ENCODE results near the gene GIMAP8. TPM values are rescaled to one million over a fixed set of nuclear protein-coding genes. Genes with fewer than 3 reads are reported as not detected.
"Not testable (repeated sequence)": the region's sequence is repeated elsewhere in the genome, so short reads cannot be mapped to it uniquely, and the experiment has no call there.

The GIMAP8 gene
- total RNA-seq, 1 donor from 2014 or later = 28.3 TPM

DNA sequence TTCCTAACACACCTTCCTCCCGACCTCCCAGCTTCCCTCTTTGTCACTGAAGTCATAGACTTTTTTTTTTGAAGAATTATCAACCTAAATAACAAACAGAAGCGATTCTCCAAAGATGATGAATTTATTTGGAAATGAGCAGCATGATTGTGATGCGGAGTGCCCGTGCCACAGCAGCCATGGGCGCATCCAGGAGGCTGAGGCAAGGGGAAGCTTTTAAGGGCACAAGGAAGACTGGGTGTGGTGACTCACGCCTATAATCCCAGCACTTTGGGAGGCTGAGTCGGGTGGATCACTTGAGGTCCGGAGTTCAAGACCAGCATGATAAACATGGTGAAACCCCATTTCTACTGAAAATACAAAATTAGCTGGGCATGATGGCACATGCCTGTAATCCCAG is 16.2 kb upstream of the GIMAP8 start:
- intact Hi-C loops (cut with micrococcal nuclease) = no loop called here

DNA sequence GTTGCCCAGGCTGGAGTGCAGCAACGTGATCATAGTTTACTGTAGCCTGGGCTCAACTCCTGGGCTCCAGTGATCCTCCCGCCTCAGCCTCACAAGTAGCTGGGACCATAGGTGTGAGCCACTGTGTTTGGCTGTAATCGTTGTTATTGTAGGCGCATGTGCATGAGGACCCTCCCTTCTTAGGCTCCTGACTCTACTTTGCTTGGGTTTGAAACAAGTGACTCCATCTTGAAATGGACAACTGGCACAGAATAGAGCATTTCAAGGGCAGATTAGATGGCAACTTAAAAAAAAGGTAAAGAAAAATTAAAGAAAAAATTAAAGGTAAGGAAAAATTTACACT is 15.4 kb upstream of the GIMAP8 start:
- intact Hi-C loops (cut with micrococcal nuclease) = no loop called here

GRCh38 chr7:150435390-150436073 is 14.9 kb upstream of the GIMAP8 start:
- intact Hi-C loops (cut with micrococcal nuclease) = no loop called here

DNA sequence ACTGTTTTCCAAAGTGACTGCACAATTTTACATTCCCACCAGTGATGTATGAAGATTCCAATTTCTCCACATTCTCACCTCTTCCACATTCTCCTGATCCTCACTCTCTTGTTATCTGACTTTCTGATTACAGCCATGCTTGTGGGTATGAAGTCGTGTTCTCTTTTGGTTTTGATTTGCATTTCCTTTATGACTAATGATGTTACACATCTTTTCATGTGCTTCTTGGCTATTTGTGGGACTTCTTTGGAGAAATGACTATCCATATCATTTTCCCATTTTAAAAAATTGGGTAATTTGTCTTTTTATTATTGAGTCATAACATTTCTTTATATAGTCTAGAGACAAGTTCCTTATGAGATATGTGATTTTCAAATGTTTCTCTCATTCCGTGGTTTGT is 10.5 kb upstream of the GIMAP8 start:
- intact Hi-C loops (cut with micrococcal nuclease) = no loop called here

DNA sequence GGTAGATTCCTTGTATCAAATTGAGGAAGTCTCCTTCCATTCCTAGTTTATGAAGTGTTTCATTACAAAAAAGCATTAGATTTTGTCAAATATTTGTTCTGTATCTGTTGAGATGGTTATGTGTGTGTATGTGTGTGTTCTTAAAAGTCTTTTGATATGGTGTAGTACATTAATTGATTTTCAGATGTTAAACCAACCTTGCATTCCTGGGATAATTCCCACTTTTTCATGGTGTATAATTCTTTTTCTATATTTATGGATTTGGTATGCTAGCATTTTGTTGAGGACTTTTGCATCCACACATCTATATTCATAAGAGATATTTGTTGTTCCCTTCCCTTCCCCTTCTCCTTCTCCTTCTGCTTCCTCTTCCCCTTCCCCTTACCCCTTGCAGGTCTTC is 8.9 kb upstream of the GIMAP8 start:
- intact Hi-C loops (cut with micrococcal nuclease) = no loop called here

- intact Hi-C loops (cut with micrococcal nuclease) = no loop called here
These were observed 7.6 kb upstream of the GIMAP8 start for GRCh38 chr7:150442811-150443210.

DNA sequence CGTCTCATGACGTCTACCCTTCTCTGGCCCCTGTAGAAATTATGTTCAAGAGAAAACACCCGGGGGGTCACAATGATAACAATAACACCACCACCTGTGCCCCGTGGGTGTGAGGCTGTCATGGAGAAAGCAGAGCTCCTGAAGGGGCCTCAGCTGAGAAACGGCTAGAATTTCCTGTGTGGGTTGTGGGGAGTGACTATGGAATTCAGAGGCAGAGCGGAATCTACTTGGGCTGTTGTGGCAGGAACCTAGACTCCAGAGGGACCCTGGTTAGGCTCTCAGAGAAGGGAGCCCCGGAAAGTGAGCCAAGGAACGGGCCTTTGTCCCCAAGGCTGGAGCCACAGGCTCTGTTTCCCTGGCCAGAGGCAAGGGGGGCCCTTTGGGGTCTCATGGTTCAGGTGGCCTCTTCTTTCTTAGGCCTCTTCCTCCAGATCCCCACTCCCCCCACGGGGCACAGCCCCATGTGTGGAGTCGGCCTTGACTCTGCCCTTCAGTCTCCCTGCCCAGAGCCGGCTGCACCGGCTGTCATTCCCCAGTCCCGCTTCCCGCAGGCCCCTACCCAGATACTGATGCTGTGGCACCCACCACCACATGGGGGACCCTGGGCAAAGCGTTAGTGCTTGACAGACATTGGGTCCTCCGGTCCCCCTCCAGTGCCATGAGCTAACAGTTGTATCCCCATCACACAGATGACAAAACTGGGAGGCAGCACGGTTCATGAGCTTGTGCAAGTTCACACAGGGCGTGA is 6.5 kb upstream of the GIMAP8 start:
- intact Hi-C loops (cut with micrococcal nuclease) = no loop called here

- intact Hi-C loops (cut with micrococcal nuclease) = loop anchor here (5.0 kb wide), 2 partner anchors 167 to 292 kb away; partner anchors contain the start of gene GIMAP5
These were observed 5.6 kb upstream of the GIMAP8 start for GRCh38 chr7:150444674-150445365.

- intact Hi-C loops (cut with micrococcal nuclease) = loop anchor here (5.0 kb wide), 2 partner anchors 166 to 291 kb away; partner anchors contain the start of gene GIMAP5
These were observed 4.0 kb upstream of the GIMAP8 start for GRCh38 chr7:150446288-150446938.

GRCh38 chr7:150447966-150448788 is 2.3 kb upstream of the GIMAP8 start:
- intact Hi-C loops (cut with micrococcal nuclease) = loop anchor here (1.0 to 5.0 kb wide), 4 partner anchors 33 to 307 kb away; partner anchors contain the start of gene GIMAP5

DNA sequence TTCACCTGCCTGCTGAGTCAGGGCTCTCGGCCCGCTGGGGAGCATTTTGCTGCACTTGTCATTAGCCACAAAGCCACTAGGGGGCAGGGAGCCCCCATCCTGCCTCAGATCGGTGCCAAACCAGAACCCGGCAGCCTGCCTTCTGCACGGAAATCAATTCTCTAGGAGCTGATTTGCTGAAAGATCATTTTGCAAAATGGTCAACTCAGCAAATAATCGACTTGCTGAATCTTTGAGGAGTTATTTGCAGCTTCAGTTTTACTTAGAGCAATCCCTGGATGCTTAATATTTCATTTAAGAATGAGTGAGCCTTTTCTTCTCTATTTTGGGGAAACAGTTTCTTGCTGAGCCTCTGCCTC is 1.7 kb upstream of the GIMAP8 start:
- intact Hi-C loops (cut with micrococcal nuclease) = loop anchor here (1.0 to 5.0 kb wide), 5 partner anchors 33 to 307 kb away; partner anchors contain the start of gene GIMAP5

DNA sequence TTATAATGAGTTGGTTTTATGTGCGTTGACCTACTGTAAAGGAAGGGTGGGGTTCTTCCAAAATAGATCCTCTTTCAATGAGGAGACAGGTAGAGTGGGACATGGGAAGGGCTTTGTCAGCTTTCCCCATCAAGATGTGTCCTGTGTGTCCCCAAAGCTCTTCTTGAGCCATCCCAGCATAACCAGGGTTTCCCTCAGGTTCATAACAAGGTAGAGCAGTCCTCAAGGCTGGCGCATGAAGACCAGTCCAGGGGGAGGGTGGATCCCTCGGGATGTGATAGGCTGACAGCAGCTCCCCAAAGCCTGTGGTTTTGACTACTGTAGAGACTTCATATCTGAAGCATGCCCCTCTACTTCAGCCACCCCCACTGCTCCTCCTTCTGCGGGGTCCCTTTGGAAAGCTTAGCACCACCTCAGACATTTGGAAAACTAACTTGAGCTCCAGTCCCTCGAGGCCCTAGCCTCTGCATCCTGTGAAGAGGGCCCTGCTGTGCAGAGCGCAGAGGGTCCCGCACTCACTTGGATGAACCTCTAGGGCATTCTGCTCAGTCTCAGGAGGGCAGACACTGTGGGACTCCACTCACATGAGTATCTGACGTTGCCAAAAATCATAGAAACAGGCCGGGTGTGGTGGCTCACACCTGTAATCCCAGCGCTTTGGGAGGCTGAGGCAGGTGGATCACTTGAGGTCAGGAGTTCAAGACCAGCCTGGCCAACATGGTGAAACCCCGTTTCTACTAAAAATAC is 1.1 kb upstream of the GIMAP8 start:
- intact Hi-C loops (cut with micrococcal nuclease) = loop anchor here (1.0 to 5.0 kb wide), 3 partner anchors 163 to 288 kb away; partner anchors contain the start of gene GIMAP5

GRCh38 chr7:150451097-150451793 is 815 bp downstream of the GIMAP8 start:
- intact Hi-C loops (cut with micrococcal nuclease) = loop anchor here (1.0 to 2.0 kb wide), 2 partner anchors 63 to 116 kb away; partner anchors contain the start of genes GIMAP4 and GIMAP7

GRCh38 chr7:150451833-150452461 is 1.5 kb downstream of the GIMAP8 start:
- intact Hi-C loops (cut with micrococcal nuclease) = loop anchor here (1.0 to 2.0 kb wide), 2 partner anchors 62 to 115 kb away; partner anchors contain the start of genes GIMAP4 and GIMAP7

- intact Hi-C loops (cut with micrococcal nuclease) = loop anchor here (1.0 kb wide), 1 partner anchor 179 kb away; the partner anchor contains the start of gene GIMAP6
These were observed 2.8 kb downstream of the GIMAP8 start for GRCh38 chr7:150453181-150453580.

- intact Hi-C loops (cut with micrococcal nuclease) = loop anchor here (1.0 kb wide), 1 partner anchor 178 kb away; the partner anchor contains the start of gene GIMAP6
These were observed 3.5 kb downstream of the GIMAP8 start for GRCh38 chr7:150453892-150454291.

GRCh38 chr7:150457064-150457463 is 6.6 kb downstream of the GIMAP8 start:
- intact Hi-C loops (cut with micrococcal nuclease) = not testable (repeated sequence)

GRCh38 chr7:150458235-150458634 is 7.8 kb downstream of the GIMAP8 start:
- intact Hi-C loops (cut with micrococcal nuclease) = no loop called here
